HepG2 (cell line): ENCODE measurements around the gene COL10A1. TPM values are rescaled to one million over a fixed set of nuclear protein-coding genes. Genes with fewer than 3 reads are reported as not detected.

Source experiments
- ATAC-seq: fragments of 200-7000 bp; cut with Tn5 transposase; 3 replicates; pipeline ENCODE4 v1.9.1; 2020; ENCODE audit warnings: mild to moderate bottlenecking, moderate library complexity
- BruUV-seq: library from RNA; stranded (reverse); fragments of 400-500 nt; replicated peaks from 2 replicates; lab custom pipeline; 2021; lab: Mats Ljungman, UMichigan
- CTCF ChIA-PET: fragments of 300-600 bp; formaldehyde crosslinking; extraction: SDS; loops from one replicate; lab custom pipeline; 2021; ENCODE audit warnings: low total read pairs, inconsistent platforms, low intra/inter-chr PET ratio; lab: Yijun Ruan, JAX
- POLR2A ChIA-PET: fragments of 350-600 bp; sonication (Branson Sonifier 250); formaldehyde crosslinking; loops from one replicate; lab custom pipeline; 2020; ENCODE audit warnings: antibody characterized with exemption, inconsistent platforms; lab: Yijun Ruan, JAX
- DNase-seq: peaks from one replicate; pipeline ENCODE4 v3.0.0-alpha.2; 2015; ENCODE audit warnings: low spot score
- FAIRE-seq: peaks from 3 replicates; lab custom pipeline; 2011; peaks lifted over from hg19 to GRCh38; lab: Jason Lieb, UNC
- H2AFZ ChIP-seq: one replicate; pipeline ENCODE4 v1.6.1; 2011; ENCODE audit warnings: low read length, inconsistent platforms
- H3K27ac ChIP-seq: fragments of 300-600 bp; 3 replicates; pipeline ENCODE4 v1.8.0; 2011; ENCODE audit warnings: mixed run types, mild to moderate bottlenecking, mixed read lengths, low read length, inconsistent platforms; ENCODE audit not compliant: insufficient read depth; ENCODE audit errors: extremely low read length
- H3K27me3 ChIP-seq, 2 experiments: fragments of 200-600 bp in 1 of 2; 2 replicates in 1 of 2; 3 replicates in 1 of 2; pipeline versions ENCODE4 v1.6.0 to v1.8.0; 2011; ENCODE audit warnings: low read length in 2 of 2, mild to moderate bottlenecking in 2 of 2, moderate library complexity in 2 of 2, inconsistent platforms in 1 of 2; ENCODE audit not compliant: insufficient read depth in 2 of 2, control insufficient read depth in 1 of 2
- H3K36me3 ChIP-seq, 2 experiments: fragments of 200-600 bp in 1 of 2; replicated peaks in 1 of 2; 2 replicates in 1 of 2; 3 replicates in 1 of 2; pipeline versions ENCODE4 v1.5.1 to v1.8.0; 2011; ENCODE audit warnings: low read length in 2 of 2, inconsistent platforms in 1 of 2; ENCODE audit not compliant: insufficient read depth in 2 of 2, control insufficient read depth in 1 of 2
- H3K4me1 ChIP-seq: 2 replicates; pipeline ENCODE4 v1.5.1; 2012; ENCODE audit warnings: low read length, inconsistent platforms; ENCODE audit not compliant: insufficient read depth
- H3K4me2 ChIP-seq: 2 replicates; pipeline ENCODE4 v1.6.0; 2011; ENCODE audit warnings: low read depth, low read length, inconsistent platforms
- H3K4me3 ChIP-seq, 3 experiments: fragments of 200-600 bp in 1 of 3; sonication (generic), shearing (Covaris generic) in 1 of 3; replicated peaks in 1 of 3; 2 replicates each; pipeline ENCODE4 v1.5.1; 2011 to 2016; ENCODE audit warnings: low read length in 3 of 3, inconsistent platforms in 2 of 3, low read depth in 2 of 3, mild to moderate bottlenecking in 2 of 3, control low read depth in 1 of 3, mixed read lengths in 1 of 3; ENCODE audit not compliant: insufficient read depth in 1 of 3
- H3K79me2 ChIP-seq: one replicate; pipeline ENCODE4 v1.6.1; 2011; ENCODE audit warnings: low read length, inconsistent platforms; ENCODE audit not compliant: insufficient read depth
- H3K9ac ChIP-seq: 2 replicates; pipeline ENCODE4 v1.6.0; 2011; ENCODE audit warnings: mild to moderate bottlenecking, low read depth, low read length, inconsistent platforms; ENCODE audit not compliant: insufficient read depth
- H3K9me3 ChIP-seq: 2 replicates; pipeline ENCODE4 v1.5.1; 2012; ENCODE audit warnings: mild to moderate bottlenecking, low read length
- H4K20me1 ChIP-seq: 2 replicates; pipeline ENCODE4 v1.6.0; 2011; ENCODE audit warnings: inconsistent platforms, mild to moderate bottlenecking, low read length, moderate library complexity; ENCODE audit not compliant: insufficient read depth
- ARID3A ChIP-seq: IDR thresholded peaks from 2 replicates; pipeline ENCODE4 v1.6.1; 2012; ENCODE audit warnings: low read depth, low read length, improper control_type of control experiment
- HMGXB4 ChIP-seq, 2 experiments: sonication (generic) in 1 of 2; formaldehyde crosslinking in 1 of 2; IDR thresholded peaks; 2 replicates each; pipeline versions ENCODE4 v1.4.0 to v1.6.1; 2018 to 2020; ENCODE audit warnings: missing genetic modification reagents in 2 of 2, borderline replicate concordance in 1 of 2, low read depth in 1 of 2, mild to moderate bottlenecking in 1 of 2, missing biosample characterization in 1 of 2
- HNF4G ChIP-seq, 2 experiments: sonication (generic) in 1 of 2; formaldehyde crosslinking in 1 of 2; IDR thresholded peaks; 2 replicates each; pipeline versions ENCODE4 v1.4.0 to v1.6.1; 2011 to 2020; ENCODE audit warnings: borderline replicate concordance in 2 of 2, low read depth in 2 of 2, mild to moderate bottlenecking in 2 of 2, low read length in 1 of 2, missing genetic modification reagents in 1 of 2, moderate library complexity in 1 of 2
- TGIF2 ChIP-seq: IDR thresholded peaks from 2 replicates; pipeline ENCODE4 v1.6.1; 2016; ENCODE audit warnings: control low read depth, missing compliant biosample characterization
- ZFP91 ChIP-seq: sonication (generic); formaldehyde crosslinking; IDR thresholded peaks from 2 replicates; pipeline ENCODE4 v1.9.0; 2022; ENCODE audit warnings: missing genetic modification reagents, mild to moderate bottlenecking, borderline replicate concordance
- ZNF20 ChIP-seq: sonication (generic); formaldehyde crosslinking; IDR thresholded peaks from 2 replicates; pipeline ENCODE4 v1.4.0; 2020; ENCODE audit warnings: mild to moderate bottlenecking, moderate library complexity, missing genetic modification reagents
- ZNF318 ChIP-seq: sonication (generic); formaldehyde crosslinking; IDR thresholded peaks from 2 replicates; pipeline ENCODE4 v1.4.0; 2020; ENCODE audit warnings: mild to moderate bottlenecking, missing genetic modification reagents
- WGBS: methylation state at CpG from one replicate; pipeline ENCODE4 v1.1.6; 2017; ENCODE audit warnings: low lambda C conversion rate; 5-methylcytosine and 5-hydroxymethylcytosine counted together
- in situ Hi-C: cut with HindIII; loops from 2 replicates; pipeline ENCODE4 v1.10.0; 2017; ENCODE audit warnings: low pct_unique_long_range_greater_than_20kb; ENCODE audit not compliant: extremely low pct_ligation_motif_present
- intact Hi-C: fragments of 100-400 bp; cut with micrococcal nuclease; formaldehyde crosslinking; loops from one replicate; pipeline ENCODE4 v1.10.0; 2022; ENCODE audit not compliant: unreplicated experiment
- polyA plus RNA-seq, 8 experiments: library from polyadenylated mRNA; depleted of rRNA in 3 of 8; stranded (reverse) in 7 of 8; unstranded in 1 of 8; fragments of >200 nt; fragmentation: Illumina TruSeq in 4 of 8; extraction: Trizol in 4 of 8; gene quantifications; 2 replicates each; pipeline versions ENCODE4 v1.2.1 to v1.2.3, GENCODE V29; 2011 to 2016; ENCODE audit warnings: low read depth in 4 of 8, missing spikeins in 1 of 8, mixed read lengths in 1 of 8; ENCODE audit not compliant: insufficient read depth in 1 of 8
- total RNA-seq, 5 experiments: library from RNA; depleted of rRNA; stranded (reverse); fragments of >200 nt; fragmentation: Illumina TruSeq; extraction: Trizol; gene quantifications; 2 replicates each; pipeline ENCODE4 v1.2.3, GENCODE V29; 2016; ENCODE audit warnings: low read depth in 1 of 5

Gene COL10A1
- total and polyA plus RNA-seq, 2 of the 13 experiments (the other 11 are each of a cell fraction or from before 2014, with no cell fraction given) = 0.07 TPM; not detected in 1

GRCh38 chr6:116144605-116145004, 18.7 kb upstream of the COL10A1 start (continued):
- no peak for TF ChIP-seq ZNF318 (CRISPR knock-in tag)
- no peak for TF ChIP-seq ZNF20 (CRISPR knock-in tag)
- TF ChIP-seq, all 625 proteins: peak for 0

DNA sequence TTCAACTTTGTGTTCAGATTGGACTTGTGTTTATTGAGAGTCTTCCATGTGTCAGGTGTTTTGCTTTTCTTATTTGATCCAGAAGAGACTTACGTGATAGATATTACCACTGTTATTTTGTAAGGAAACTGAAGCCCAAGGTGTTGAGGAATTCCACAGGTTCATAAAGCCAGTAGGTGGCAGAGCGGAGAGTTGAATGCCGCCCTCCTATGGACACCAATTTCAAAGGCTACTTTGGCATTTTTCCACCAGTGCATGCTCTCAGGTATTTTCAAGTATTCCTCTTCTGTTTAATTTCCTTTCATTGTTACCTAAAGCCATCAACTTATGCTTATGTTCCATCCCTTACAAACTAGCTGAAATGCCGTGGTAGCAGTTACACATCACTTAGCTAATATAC, 14.0 kb upstream of the COL10A1 start:
- no peak overlapping the region for H3K4me3 ChIP-seq
- no TSS peak for BruUV-seq
- H3K9ac ChIP-seq = no peak overlapping the region
- intact Hi-C loops (no loop called here), in situ Hi-C loops (no loop called here)
- H3K27me3 ChIP-seq = no peaks in the 10 kb centered on the region
- ChIA-PET POLR2A (no interaction called here), CTCF (no interaction called here)
- peak; percentile 16 for DNase-seq
- peak; percentile 80 for ATAC-seq
- H4K20me1 ChIP-seq = no peaks in the 10 kb centered on the region
- peaks cover 9% of the 10 kb centered on the region for H3K4me1 ChIP-seq
- H3K36me3 ChIP-seq = no peaks in the 10 kb centered on the region; a peak in 1 of 5 replicates
- H2AFZ ChIP-seq = no peak overlapping the region
- H3K27ac ChIP-seq = no peak overlapping the region
- FAIRE-seq = no peak
- no peaks in the 10 kb centered on the region for H3K9me3 ChIP-seq
- WGBS = 95% methylated on average over 4 of the region's 4 CpGs
- H3K4me2 ChIP-seq = no peak overlapping the region
- H3K79me2 ChIP-seq = no peaks in the 10 kb centered on the region
- 0 out of 4 replicates have a peak, but pooled peaks of 1 of the 2 experiments have one; percentile 27 for TF ChIP-seq HMGXB4 (CRISPR knock-in tag; IDR thresholded peaks at IDR 0.05; ENCODE audit: borderline replicate concordance in 1 of 2, low read depth in 1 of 2)
- 0 out of 2 replicates have a peak, but pooled peaks have one; percentile 4 for TF ChIP-seq HNF4G (IDR thresholded peaks at IDR 0.05; ENCODE audit: borderline replicate concordance, low read depth, low read length)
- no peak for TF ChIP-seq HNF4G (CRISPR knock-in tag; IDR thresholded peaks at IDR 0.05; ENCODE audit: borderline replicate concordance, low read depth)
- TF ChIP-seq TGIF2 (CRISPR knock-in tag) = 0 out of 2 replicates have a peak, but pooled peaks have one; percentile 19
- TF ChIP-seq ZFP91 (CRISPR knock-in tag) = no peak
- no peak for TF ChIP-seq ARID3A
